H1 (cell line): ENCODE results near the gene KRAS. TPM values are rescaled to one million over a fixed set of nuclear protein-coding genes. Genes with fewer than 3 reads are reported as not detected.

Experiments used
- CREB1 ChIP-seq: IDR thresholded peaks from 2 replicates; pipeline ENCODE4 v1.6.1; 2012; ENCODE audit warnings: inconsistent platforms
- HDAC6 ChIP-seq: IDR thresholded peaks from one replicate; pipeline ENCODE4 v1.7.1; 2012; ENCODE audit warnings: low read depth, mild to moderate bottlenecking, inconsistent platforms, low read length, moderate library complexity
- SIX5 ChIP-seq: IDR thresholded peaks from 2 replicates; pipeline ENCODE4 v1.6.1; 2011; ENCODE audit warnings: mild to moderate bottlenecking, low read depth, low read length
- ZNF274 ChIP-seq: IDR thresholded peaks from 2 replicates; pipeline ENCODE4 v1.7.0; 2012; ENCODE audit warnings: low read length, borderline replicate concordance; ENCODE audit errors: extremely low read depth
- polyA plus RNA-seq, 7 experiments: library from polyadenylated mRNA; depleted of rRNA in 3 of 7; stranded (reverse) in 5 of 7; unstranded in 2 of 7; fragments of >200 nt in 5 of 7; fragments of 200-250 nt in 2 of 7; gene quantifications; 1 replicate in 5 of 7; 2 replicates in 1 of 7; 4 replicates in 1 of 7; pipeline versions ENCODE4 v1.2.1 to v1.2.3, GENCODE V29; 2011 to 2013; ENCODE audit warnings: missing spikeins in 2 of 7, mixed read lengths in 2 of 7
- total RNA-seq: library from RNA; stranded (reverse); fragmentation: NEBNext Ultra II Directional; extraction: Animal tissue kit (Norgen Biotek cat#: 25700); gene quantifications from 2 replicates; pipeline ENCODE4 v1.2.1, GENCODE V29; 2021

The KRAS gene
- total and polyA plus RNA-seq, 2 of the 8 experiments (the other 6 are each of a cell fraction or from before 2014, with no cell fraction given) = 24.8 to 64.6 TPM

- TF ChIP-seq SIX5 = no peak
- TF ChIP-seq ZNF274 = no peak
- no peak for TF ChIP-seq CREB1
- no peak for TF ChIP-seq HDAC6
These were observed 45.7 kb upstream of the KRAS start (continued) for GRCh38 chr12:25296381-25296780.
